ENCODE results near the gene SYT13.
A peak's percentile ranks its signal among the peaks of the same experiment; 100 is the strongest.

SYT13 gene

DNA sequence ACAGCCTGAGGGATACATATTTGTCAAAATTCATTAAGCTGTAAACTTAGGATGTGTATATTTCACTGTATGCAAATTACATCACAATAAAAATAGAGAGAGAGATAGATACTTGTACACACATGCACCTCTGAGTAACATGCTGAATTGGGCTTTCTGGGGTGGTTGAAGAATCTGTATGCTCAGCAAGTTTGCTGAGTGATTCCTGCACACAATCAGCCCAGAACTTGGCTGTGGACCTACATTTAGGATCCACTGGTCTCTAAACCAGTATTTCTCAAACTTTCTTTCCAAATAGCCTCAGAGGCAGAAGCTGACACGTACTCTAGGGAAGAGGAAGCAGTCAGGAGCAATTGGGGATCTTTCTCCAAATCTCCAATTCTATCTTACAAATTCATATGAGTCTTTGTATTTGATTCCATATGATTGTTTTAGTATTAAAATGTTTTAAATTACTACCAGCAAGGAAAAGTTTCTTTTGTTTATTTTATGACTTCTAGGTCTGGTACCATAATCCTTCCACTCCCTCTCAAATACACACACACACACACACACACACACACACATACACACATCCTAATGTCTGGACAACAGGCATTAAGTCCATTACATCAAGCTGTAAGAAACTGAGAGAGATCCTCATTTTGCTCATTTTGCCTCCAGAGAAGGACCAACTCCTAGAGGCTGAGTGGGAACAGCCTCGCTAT is 20.0 kb downstream of the SYT13 start:
- no peak for DNase-seq
- Histone ChIP-seq H3K27me3 (replicated peaks) (peaks cover 6% of the 10 kb centered on the region), H3K27ac (no peak overlapping the region), H3K36me3 (replicated peaks) (no peaks in the 10 kb centered on the region), H3K4me3 (ENCODE audit: low read depth, low read length) (no peak overlapping the region)
- in situ Hi-C loops (cut with HindIII; ENCODE audit: low pct_ligation_motif_present, low sequenced_read_pairs), result no loop called here
- TF ChIP-seq, protein P1, sequence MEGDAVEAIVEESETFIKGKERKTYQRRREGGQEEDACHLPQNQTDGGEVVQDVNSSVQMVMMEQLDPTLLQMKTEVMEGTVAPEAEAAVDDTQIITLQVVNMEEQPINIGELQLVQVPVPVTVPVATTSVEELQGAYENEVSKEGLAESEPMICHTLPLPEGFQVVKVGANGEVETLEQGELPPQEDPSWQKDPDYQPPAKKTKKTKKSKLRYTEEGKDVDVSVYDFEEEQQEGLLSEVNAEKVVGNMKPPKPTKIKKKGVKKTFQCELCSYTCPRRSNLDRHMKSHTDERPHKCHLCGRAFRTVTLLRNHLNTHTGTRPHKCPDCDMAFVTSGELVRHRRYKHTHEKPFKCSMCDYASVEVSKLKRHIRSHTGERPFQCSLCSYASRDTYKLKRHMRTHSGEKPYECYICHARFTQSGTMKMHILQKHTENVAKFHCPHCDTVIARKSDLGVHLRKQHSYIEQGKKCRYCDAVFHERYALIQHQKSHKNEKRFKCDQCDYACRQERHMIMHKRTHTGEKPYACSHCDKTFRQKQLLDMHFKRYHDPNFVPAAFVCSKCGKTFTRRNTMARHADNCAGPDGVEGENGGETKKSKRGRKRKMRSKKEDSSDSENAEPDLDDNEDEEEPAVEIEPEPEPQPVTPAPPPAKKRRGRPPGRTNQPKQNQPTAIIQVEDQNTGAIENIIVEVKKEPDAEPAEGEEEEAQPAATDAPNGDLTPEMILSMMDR (IDR thresholded peaks at IDR 0.05; ENCODE audit: low read depth, low read length, missing control alignments), result no peak

DNA sequence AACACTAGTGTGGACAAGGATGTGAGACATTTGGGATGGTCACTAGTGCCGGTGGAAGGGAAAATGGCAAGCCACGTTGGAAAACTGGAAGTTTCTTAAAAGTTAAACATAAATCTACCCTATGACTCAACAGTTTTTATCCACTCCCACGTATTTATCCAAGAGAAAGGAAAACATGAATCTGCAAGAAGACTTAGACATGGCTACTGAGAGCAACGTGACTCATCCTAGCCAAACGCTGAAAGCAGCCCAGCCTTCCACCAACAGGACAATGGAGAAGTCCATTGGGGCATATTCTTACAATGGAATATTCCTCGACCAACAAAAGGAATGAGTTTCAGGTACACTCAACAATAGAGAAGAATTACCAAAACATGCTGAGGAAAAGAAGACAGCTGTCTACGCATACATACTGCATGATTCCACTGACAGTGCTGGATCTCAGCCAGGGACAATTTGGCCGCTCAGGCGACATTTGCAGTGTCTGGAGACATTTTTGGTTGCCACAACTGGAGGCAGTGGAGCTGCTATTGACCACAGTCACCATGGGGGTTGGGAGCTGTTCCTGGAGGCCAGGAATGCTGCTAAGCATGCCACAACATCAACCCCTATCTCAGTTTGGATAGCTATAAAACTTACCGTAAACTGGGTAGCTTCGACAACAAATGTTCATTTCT is 21.2 kb downstream of the SYT13 start:
- Histone ChIP-seq H3K27me3 (replicated peaks) (no peaks in the 10 kb centered on the region), H3K27ac (peak overlapping the region; percentile 56), H3K36me3 (replicated peaks) (no peaks in the 10 kb centered on the region), H3K4me3 (ENCODE audit: low read depth, low read length) (no peak overlapping the region)
- peak; percentile 87 for DNase-seq
- in situ Hi-C loops (cut with HindIII; ENCODE audit: low pct_ligation_motif_present, low sequenced_read_pairs), result no loop called here
- TF ChIP-seq, protein P1 (IDR thresholded peaks at IDR 0.05; ENCODE audit: low read depth, low read length, missing control alignments), result no peak

DNA sequence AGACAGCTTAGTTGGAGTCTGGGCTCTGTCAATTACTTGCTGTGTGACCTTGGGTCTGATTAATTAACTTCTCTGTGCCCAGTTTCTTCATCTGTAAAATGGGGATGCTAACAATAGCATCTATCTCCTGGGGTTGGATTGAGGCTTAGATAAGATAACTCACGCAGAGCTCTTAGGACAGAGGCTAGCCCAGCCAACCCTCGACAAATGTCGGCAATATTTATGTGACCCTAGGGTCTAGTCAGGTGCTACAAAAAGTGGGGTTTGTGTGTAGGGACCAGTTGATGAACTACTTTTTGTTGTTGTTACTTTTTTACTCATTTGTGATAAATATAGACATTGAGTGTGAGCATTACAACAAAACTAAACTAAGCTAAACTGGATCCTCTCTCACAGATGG is 22.4 kb downstream of the SYT13 start:
- H3K27me3 ChIP-seq (replicated peaks), result no peaks in the 10 kb centered on the region
- no peak overlapping the region for H3K4me3 ChIP-seq (ENCODE audit: low read depth, low read length)
- DNase-seq, result no peak
- in situ Hi-C loops (cut with HindIII; ENCODE audit: low pct_ligation_motif_present, low sequenced_read_pairs), result no loop called here
- H3K36me3 ChIP-seq (replicated peaks), result no peaks in the 10 kb centered on the region
- no peak overlapping the region for H3K27ac ChIP-seq
- TF ChIP-seq, protein P1 (IDR thresholded peaks at IDR 0.05; ENCODE audit: low read depth, low read length, missing control alignments), result no peak

DNA sequence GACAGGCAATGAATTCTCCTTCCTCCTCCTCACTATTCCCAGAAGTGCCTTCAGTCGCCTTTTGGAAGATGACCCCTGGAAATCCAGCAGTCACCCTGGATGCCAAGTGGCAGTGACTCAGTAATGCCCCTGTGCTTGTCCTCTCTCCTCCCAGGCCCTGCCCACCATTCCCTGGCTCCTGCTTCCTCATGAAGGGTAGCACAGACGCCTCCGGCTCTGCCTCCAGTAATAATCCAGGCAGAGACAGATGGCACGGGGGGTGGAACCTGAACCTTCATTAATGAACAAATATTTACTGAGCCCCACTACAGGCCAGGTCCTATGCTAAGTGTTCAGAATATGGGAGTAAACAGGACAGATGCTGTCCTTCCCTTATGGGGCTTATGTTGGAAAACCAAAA is 23.2 kb downstream of the SYT13 start:
- TF ChIP-seq, protein P1 (IDR thresholded peaks at IDR 0.05; ENCODE audit: low read depth, low read length, missing control alignments), result no peak
- in situ Hi-C loops (cut with HindIII; ENCODE audit: low pct_ligation_motif_present, low sequenced_read_pairs), result no loop called here
- Histone ChIP-seq H3K36me3 (replicated peaks) (no peaks in the 10 kb centered on the region), H3K4me3 (ENCODE audit: low read depth, low read length) (no peak overlapping the region), H3K27ac (no peak overlapping the region), H3K27me3 (replicated peaks) (no peaks in the 10 kb centered on the region)
- no peak for DNase-seq

DNA sequence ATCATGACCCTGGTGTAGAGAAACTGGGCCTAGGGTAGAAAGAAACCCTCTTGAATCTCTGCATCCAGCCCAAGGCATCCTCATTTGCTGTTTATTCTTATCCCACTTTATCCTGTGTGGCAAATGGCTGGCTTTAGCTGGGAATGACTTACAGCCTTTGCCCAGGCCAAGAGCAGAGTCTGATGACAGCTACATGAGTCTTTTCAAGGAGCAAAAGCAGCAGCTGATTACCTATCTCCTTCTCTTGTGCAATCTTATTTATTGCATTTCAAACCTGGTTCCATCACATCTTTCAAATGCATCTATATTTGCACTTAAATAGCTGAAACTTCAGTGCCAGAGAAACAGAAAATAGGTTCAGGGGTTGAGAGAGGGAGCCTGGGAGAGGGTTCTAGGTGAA is 26.1 kb downstream of the SYT13 start:
- in situ Hi-C loops (cut with HindIII; ENCODE audit: low pct_ligation_motif_present, low sequenced_read_pairs), result no loop called here
- Histone ChIP-seq H3K36me3 (replicated peaks) (no peaks in the 10 kb centered on the region), H3K27ac (no peak overlapping the region), H3K27me3 (replicated peaks) (no peaks in the 10 kb centered on the region), H3K4me3 (ENCODE audit: low read depth, low read length) (no peak overlapping the region)
- DNase-seq, result no peak
- TF ChIP-seq, protein P1 (IDR thresholded peaks at IDR 0.05; ENCODE audit: low read depth, low read length, missing control alignments), result no peak

All from brain microvascular endothelial cell (primary cell).